ENCODE data around the gene LRP1B.

- TF ChIP-seq EZH2 (IDR thresholded peaks at IDR 0.05; ENCODE audit: borderline replicate concordance, low read length) (no peak), CTCF (conservative IDR thresholded peaks at IDR 0.05 in 1 of 2, IDR thresholded peaks at IDR 0.05 in 1 of 2; ENCODE audit: extremely low read depth in 1 of 2, insufficient read depth in 1 of 2, low read depth in 1 of 2, low read length in 2 of 2) (no peak)
These were observed 120.1 kb downstream of the LRP1B start for GRCh38 chr2:142010477-142011270.
